SHP77 treated with DMSO at 0.1 percent for 48 hours (cell line): Measurements from ENCODE around the gene ZNF33B.
"Not testable (repeated sequence)": the region's sequence is repeated elsewhere in the genome, so short reads cannot be mapped to it uniquely, and the experiment has no call there.

Experiments
- DNase-seq: peaks from one replicate; lab custom pipeline; 2025; lab: John Stamatoyannopoulos, UW

The ZNF33B gene

DNA sequence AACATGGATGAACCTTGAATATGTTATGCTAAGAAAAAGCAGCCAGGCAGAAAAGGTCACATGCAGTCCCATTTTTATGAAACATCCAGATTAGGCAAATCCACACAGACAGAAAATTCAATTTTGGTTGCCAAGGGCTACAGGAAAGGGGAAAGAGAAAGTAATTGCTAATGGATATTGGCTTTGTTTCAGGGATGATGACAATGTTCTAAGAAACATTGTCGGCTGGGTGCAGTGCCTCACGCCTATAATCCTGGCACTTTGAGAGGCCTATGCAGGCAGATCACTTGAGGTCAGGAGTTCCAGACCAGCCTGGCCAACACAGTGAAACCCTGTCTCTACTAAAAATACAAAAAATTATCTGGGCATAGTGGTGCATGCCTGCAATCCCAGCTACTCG, 23.0 kb downstream of the ZNF33B start:
- no peak for DNase-seq

GRCh38 chr10:42609872-42610271, 28.5 kb downstream of the ZNF33B start:
- DNase-seq: no peak

DNA sequence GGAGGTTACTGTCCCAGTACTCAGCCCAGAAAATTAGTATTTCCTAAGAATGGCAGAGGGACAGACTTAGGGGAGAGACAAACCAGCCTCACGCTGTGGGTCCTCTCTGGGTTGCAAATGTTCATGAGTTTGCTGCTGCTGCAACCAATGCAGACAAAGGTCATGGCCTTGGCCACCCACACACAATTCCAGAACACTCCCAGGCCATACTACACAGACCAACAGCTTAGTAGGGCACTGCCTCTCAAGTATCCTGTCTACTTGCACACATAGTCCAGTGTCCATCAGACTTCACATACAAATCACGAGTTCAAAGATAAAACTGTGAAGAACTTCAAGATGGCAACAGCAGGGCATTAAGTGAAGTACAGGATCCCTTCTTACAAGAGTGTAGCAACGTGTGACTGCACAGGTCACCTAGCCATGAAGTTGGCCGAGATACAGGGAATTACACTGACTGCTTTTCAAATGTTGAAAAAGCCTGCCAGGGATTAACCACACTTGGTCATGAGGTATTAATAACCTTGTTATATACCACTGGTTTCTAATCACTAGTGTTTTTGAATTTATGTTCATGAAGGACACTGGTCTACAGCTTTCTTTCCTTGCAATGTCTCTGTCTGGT, 40.0 kb downstream of the ZNF33B start:
- DNase-seq: no peak

DNA sequence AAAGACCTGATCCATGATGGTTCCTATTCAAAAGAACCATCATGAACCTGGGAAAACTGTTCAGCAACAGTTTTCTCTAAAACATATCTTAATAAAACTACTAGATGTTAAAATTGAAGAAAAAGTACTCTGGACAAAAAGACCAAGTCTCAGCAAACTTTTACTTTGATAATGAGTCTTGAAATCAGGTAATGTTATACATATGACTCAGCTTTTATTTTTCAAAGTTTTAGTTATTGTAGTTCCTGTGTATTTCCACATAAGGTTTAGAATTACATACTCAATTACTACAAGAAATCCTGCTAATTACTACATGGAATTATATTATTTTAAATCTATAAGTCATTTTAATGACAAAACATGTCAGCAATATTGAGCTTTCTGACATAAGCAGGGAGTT, 42.2 kb downstream of the ZNF33B start:
- DNase-seq: no peak

DNA sequence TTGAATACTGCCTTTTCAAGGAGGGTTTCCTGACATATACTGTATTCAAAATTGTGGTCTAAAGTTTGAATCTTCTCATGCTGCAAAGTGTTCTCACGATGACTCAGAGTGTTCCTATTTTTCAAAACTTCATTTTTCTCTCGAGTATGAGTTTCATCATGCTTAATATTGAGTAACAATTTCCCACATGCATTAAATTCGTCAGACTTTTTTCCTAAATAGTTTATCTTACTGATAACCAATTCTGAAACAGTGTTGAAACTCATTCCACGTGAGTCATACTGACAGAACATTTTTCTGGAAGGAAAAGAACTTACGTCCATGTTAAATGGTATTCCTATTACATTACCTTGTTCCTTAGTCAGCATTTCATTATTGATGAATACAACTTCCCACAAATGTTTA, 44.1 kb downstream of the ZNF33B start:
- DNase-seq: no peak

- DNase-seq: no peak
These were observed 45.1 kb downstream of the ZNF33B start for GRCh38 chr10:42593284-42593683.

DNA sequence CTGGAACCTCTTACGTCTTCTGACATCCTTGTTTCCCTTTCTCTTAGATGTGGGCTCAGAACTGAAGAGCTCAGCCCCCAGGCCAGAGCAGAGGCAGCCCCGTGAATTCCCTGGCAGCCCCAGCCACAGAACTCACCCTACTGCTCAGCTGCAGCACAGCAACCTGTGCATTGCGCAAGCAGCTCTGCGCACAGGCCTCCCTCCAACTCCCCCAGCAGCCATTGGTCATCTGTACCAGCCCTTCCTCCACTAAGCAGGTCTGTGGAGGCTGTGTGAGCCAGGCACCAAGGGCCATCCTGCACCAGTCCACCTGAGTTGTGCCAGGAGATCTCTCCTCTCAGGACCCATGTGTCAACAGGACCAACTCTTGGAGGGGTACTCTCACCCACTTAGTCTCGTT, 54.5 kb downstream of the ZNF33B start:
- DNase-seq: no peak

- no peak for DNase-seq
These were observed 60.4 kb downstream of the ZNF33B start for GRCh38 chr10:42578019-42578418.

- DNase-seq: no peak
These were observed 62.0 kb downstream of the ZNF33B start for GRCh38 chr10:42576338-42576737.

- no peak for DNase-seq
These were observed 64.0 kb downstream of the ZNF33B start for GRCh38 chr10:42574336-42574735.

DNA sequence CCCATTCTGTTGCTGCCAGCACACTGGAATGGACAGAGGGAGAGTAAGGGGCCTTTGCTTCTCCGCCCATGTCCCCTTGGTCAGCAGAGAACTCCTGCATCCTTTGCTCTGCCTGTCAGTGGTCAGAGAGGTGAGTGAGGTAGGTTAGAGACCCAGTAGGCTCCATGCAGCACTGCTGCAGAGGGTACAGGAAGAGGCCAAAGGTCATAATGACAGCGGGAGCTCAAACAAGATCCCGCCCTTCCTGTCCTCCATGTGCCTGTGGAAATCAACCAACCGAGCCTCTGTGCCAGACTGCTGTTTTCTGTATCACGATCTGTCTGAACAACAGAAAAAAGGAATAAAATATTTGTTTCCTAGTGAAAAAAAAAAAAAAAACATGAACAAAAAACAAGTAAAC, 81.4 kb downstream of the ZNF33B start:
- DNase-seq: no peak

DNA sequence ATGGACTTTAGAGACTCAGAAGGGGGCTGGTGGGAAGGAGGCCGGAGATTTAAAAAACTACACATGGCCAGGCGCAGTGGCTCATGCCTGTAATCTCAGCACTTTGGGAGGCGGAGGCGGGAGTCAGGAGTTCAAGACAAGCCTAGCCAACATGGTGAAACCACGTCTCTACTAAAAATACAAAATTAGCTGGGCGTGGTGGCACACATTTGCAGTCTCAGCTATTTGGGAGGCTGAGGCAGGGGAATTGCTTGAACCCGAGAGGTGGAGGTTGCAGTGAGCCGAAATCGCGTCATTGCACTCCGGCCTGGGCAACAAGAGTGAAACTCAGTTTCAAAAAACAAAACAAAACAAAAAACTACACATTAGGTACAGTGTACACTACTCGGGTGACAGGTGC, 84.8 kb downstream of the ZNF33B start:
- DNase-seq: not testable (repeated sequence)

DNA sequence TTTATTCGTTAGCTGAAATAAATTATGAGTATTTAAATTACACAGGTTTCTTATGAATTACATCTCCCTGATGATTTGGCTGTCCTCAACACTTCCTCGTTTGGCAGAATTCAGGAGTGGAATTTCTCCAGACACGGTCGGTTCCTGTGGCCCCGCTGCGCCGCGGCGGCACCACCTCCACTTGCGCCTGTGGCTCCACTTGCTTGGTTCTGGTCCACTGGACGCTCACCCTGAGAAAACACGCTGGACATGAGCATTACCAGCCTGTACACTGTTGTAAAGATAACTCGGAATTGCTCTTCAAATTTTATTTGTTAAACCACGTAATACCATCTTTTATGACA, 85.3 kb downstream of the ZNF33B start:
- no peak for DNase-seq

DNA sequence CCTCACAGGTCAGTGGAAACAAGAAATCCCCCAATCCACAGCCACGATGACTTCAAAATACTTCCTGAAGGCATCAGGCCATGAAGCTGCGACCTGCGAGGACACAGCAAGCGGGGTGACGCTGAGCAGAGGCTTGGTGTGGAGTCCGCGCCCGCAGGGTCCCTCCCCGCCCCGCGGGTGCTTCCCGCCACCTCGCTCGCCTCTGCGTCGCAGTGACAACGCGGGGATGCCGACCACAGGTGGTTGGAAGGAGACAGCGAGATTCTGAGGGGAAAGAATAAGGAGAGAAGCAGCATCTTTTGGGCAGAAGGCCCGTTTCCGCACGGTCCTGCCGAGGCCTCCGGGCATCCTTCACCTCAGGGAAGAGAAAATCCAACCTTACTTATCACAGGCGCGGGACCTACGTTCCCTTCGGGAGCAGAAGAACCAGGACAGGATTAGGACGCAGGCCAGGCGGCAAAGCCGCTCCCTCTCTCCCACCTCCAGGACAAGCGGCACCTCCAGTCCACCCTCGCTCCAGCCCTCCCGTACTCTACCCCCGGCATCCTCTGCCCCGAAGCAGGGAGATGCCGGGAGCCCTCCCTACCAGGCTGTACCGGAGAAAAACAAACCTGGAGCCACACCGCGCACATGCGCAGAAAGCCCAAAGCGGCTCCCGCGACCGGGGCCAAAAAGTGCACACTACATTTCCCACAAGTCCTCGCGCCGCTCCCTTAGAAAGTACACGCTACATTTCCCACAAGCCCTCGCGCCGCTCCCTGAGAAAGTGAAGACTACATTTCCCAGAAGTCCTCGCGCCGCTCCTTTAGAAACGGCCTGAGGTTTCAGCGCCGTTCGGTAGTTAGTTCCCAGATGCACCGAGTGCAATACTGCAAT, 85.9 kb downstream of the ZNF33B start:
- peak; percentile 96 for DNase-seq

DNA sequence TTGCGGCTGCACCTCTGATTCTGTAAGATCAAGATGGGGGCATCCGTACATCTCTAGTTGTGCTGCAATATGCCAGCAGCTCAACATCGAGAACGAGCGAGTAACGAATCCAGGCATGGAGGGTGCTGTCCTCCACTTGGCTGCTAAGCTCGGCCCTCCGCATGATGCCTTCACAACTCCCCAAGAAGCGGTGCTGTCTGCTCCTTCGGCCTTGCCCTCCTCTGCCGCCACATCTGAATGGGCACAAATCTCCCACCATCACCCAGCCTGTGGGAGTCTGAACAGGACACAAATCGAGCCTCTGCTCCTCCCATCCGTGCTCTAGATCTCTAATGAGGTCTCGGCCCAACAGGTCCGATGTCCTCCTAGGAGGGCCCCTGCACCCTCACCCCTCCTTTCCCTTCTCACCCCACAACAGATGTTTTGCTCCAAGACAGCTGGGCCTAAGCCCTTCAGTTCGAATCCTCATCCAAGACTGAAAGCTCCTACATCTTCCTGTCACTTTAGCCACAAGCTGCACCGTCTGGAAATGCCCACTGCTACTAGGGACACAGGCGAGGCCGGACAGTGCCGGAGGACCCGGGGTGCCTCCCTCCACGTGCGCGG, 86.7 kb downstream of the ZNF33B start:
- no peak for DNase-seq

GRCh38 chr10:42549851-42550250, 88.5 kb downstream of the ZNF33B start:
- DNase-seq: no peak

DNA sequence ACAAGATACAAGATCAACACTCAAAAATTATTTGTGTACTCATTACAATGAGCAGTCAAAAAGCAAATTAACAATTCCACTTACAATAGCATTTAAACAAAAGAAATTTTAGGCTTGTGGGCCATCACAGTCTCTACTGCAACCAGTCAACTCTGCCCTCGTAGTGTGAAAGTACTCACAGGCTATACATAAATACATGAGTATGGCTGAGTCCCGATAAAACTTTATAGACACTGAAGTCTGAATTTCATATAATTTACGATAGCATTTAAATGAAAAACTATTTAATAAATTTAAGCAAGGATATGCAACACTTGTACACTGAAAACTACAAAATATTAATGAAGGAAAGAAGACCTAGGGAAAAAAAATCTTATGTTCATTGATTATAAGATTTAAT, 90.1 kb downstream of the ZNF33B start:
- no peak for DNase-seq

DNA sequence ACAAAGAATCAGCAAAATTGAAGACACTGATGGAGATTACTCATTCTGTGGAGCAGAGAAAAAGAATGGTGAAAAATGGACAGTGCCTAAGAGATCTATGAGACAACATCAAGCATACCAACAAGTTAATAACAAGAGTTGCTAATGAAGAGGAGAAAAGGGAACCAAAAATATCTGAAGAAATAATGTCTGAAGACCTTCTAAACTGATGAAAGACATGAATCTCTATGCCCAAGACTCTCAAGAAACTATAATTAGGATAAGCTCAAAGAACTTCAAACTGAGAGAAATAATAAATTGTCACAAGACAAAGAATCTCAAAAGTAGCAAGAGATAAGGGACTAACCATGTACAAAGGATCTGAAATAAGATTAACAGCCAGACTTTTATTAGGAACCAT, 93.4 kb downstream of the ZNF33B start:
- DNase-seq: no peak

- DNase-seq: no peak
These were observed 94.5 kb downstream of the ZNF33B start for GRCh38 chr10:42543840-42544372.
